DMS79 treated with DMSO at 0.1 percent for 48 hours (cell line): ENCODE data around the gene RASGRP2.
"Not testable (repeated sequence)": the region's sequence is repeated elsewhere in the genome, so short reads cannot be mapped to it uniquely, and the experiment has no call there.

ENCODE experiments used
- DNase-seq: peaks from one replicate; lab custom pipeline; 2025; lab: John Stamatoyannopoulos, UW

Gene RASGRP2

DNA sequence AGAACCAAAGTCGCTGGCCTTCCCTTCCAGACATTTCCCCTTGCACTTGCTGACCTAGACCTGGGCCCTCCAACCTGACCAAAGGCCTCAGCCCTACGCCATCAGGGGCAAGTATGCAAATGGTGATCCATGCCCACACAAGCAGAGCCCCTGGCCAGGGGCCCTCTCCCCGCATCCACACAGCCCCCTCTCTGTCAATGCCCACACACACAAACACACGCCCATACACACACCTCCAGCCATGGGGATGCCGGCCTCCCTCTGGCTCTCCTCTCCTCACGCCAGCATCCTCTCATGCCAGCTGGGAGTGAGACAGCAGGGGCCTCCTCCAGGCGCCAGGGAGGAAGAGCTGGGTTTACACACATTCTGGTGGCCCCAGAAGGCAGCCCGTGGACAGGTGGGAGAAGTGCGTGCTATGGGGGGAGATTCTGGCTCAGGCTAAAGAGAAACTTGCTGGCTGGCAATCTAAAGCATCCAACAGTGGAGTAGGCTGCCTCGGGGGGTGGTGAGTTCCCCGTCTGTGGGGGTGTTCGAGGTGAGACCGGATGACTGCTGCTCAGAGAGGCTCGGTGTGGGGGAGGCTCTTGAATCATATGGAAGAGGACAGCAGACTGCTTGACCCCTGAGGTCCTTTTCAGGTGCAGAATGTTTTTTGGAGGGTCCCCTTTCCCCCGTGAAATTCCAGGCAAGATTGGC, 25.7 kb downstream of the RASGRP2 start:
- DNase-seq = no peak

DNA sequence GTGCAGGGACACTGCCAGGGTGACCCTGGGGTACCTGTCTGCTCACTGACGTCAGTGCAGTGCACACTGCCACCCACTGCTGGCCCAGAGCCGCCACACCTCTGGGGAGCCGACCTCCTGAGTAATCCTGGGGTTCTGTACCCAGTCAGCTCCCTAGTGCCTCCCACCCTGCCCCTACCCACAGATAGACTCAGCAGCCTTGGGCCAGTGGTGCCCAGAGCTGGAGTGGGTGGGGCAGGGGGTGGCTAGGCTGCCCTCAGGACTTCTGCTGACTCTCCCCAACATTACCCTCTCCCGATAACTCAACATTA, 26.7 kb downstream of the RASGRP2 start:
- DNase-seq = no peak

DNA sequence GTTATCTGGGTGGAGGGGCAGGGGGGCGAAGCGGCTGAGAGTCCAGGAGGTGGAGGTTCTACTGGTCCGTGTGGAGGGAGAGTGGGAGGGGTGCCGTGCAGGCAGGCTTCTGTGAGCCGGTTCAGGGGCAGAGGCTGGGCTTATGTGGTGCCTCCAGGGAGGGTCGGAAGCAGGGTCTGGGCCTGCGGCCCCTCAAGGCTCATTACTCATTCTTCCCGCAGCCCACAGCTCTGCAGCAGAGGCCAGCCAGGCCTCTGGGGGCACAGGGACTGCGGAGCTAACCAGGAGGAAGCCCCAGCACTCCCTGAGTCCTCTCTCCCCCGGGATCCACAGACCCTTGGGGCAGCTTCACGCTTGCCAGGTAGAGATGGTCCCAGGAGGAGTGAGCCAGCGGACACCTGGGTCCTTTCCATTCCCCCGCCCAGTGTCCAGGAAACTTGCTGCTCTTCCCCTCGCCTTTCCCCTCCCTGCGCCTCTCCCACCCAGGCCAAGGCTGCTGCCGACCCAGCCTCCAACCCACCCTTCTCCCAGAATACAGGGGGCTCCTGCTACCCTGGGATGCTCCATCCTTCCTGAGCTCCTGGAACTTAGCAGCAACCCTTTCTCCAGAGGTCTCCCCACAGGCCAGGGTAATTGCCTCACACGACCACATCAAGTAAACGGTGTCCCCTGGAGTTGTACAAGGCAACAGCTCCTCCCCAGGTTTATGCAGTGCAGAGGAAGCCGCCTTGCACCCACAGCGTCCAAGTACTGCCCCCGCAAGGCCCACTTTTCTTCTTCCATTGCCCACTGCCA, 27.3 kb downstream of the RASGRP2 start:
- DNase-seq = no peak

DNA sequence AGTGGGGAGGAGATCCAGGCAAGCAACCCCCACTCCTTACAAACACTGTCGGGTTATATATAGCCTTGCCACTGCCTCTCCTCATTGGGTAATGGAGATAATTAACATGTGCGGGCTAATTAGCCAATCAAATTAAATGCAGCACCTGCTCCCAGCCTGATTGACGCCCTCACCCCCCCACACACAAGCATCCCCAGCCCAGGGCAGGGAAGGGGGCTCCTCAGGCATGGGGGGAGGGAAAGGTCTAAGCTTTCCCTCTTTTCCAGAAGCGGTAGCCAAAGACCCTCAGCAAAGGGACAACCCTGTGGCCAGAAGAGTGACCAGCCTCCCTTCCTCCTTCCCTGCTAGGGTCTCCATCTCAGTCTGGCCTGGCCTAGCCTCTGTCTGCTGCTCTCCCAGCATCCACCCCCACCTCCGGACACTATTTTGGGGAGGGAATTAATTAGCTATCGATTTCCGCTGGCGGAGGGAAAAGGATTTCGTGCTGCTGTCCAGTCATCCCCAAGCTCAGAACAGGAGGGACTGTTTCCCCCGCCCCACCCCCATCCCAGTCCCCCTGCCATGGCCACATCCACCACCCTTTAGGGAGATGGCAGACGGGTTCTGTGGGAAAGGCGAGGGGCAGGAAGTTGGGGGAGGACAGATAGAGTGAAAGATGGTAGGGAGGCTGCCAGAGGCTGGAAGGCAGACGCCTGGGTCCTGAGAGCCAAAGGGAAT, 28.0 kb downstream of the RASGRP2 start:
- DNase-seq = no peak

DNA sequence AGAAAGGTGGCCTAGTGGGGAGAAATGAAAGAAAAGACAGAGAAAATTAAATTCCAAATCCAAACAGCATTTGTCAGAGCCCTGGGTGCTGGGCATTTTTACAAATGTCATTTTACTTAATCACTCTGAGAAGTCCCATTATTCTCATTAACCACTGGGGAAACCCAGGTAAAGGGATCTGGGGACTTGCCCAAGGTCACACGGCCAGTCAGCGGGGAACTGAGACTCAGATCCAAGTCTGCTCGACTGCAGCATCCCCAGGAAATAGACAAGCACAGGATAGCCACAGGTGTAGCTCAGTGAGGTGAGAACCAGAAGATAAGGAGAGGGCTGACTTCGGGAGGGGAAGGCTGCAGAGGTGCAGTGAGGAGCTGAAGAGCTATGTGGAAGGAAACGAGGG, 28.8 kb downstream of the RASGRP2 start:
- DNase-seq = no peak

GRCh38 chr11:64714666-64715065, 29.3 kb downstream of the RASGRP2 start:
- DNase-seq = no peak

DNA sequence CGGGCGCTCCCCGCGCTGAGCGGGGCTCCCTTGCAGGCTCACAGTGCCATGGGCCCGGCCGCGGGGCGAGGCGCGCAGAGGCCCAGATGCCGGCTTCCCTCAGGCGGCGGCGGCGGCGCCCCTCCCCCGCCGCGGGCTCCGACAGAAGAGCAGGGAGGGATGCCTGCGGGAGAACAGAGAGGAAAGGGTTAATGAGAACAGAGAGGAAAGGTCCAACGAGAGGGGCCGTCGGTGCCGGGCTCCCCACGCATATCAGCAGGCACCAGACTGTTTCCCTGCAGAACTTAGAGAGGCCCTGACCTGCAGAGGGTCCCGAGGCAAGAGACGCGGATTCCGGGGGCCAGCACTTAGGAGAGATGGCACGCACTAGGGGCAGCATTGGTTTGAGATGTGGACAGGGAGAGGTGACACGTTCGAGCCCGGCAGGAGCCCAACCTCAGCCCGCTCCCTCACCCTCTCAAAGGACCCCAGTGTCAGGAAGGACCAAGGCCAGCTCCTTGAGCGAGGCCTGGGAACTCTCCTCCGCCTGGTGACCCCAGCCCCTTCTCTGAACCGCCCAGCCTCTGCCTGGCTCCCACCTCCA, 30.1 kb downstream of the RASGRP2 start:
- DNase-seq = no peak

- DNase-seq = peak; percentile 31
Measured at GRCh38 chr11:64713016-64713707, 30.8 kb downstream of the RASGRP2 start.

GRCh38 chr11:64712430-64713015, 31.4 kb downstream of the RASGRP2 start:
- no peak for DNase-seq

- no peak for DNase-seq
Measured at GRCh38 chr11:64711956-64712362, 32.0 kb downstream of the RASGRP2 start.

DNA sequence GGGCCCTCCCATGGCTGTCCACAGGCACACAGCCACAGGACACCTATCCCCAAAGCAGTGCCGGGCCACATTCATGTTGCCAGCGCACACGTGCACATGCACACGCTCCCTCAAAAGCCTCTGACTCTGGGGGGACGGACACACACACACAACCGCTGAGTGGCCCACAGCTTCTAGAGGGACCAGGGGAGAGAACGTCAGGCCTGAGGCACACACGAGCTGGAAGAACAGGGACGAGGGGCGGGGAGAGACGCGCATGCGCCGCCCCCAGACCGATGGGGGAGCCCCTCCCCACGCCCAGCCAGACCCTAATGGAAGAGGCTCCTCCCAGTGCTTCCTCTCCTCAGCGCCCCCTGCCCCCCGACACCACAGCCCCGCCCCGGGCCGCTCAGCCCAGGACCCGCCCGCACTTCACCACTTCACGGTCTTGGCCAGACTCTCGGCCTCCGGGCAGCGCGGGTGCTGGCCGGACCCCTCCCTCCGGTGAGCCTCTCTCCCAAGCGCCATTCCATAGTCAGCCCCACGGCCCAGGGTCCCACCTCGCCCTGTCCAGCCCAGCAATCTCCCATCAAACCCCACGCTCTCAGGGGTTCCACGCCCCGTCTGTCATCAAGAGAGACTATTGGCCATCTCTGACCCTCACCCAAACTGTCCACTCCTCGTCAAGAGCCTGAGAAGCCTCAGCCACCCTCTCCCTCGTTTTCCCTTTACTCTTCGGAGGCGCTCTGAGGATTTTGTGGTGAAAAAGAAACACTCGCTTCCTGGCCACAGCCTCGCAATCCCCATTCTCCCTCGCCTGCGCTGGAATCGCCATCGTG, 32.6 kb downstream of the RASGRP2 start:
- no peak for DNase-seq

DNA sequence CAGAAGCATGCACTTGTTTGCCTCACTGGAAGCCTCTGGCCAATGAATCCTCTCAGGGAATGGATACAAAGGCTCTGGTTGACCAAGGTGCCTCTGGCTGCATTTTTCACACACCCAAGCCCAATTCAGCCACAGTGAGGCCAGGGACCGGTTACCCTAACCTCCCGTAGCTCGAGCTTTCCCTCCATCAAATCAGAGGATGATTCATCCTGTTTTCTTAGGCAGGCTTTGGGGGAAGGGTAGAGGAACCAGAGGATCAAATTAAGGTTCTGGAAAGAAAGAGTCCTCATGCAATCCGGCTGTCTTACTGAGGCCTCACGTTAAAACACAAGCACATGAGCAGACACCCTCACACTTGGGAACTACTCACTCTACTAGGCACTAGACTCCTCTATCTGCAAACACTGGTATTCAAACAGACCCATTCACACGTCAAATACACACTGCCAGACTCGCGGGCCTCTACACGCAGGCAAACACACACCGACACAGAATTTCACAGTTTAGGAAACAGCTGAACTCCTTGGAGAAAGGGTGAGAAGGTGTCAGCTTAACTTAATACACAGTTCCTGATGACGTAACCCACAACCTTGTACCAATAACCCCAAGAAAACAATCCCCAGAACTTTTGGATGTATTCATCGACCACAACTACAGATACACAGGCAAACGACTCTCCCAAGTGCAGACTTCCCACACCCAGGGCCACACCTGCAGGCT, 33.4 kb downstream of the RASGRP2 start:
- DNase-seq = no peak

GRCh38 chr11:64705501-64705900, 38.4 kb downstream of the RASGRP2 start:
- no peak for DNase-seq

GRCh38 chr11:64703048-64703447, 40.9 kb downstream of the RASGRP2 start:
- no peak for DNase-seq

GRCh38 chr11:64701956-64702355, 42.0 kb downstream of the RASGRP2 start:
- not testable (repeated sequence) for DNase-seq

DNA sequence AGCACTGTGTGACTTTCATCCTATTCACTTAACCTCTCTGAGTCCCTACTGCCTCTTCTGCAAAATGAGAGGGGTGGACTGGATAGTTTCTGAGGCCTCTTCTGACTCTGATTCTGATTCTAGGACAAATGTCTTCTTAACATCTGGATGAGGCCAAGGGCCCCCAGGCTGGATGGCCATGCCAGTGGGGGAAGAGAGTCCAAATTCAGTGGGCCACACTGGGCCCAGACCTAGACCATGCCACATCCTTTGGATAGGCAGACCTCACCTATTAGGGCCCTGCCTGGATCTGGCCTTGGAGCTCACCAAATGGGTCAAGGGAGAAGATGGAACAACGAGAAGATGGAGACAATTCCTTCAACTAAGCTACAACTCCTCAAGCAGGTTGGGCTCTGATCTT, 45.5 kb downstream of the RASGRP2 start:
- no peak for DNase-seq

GRCh38 chr11:64697663-64698375, 46.1 kb downstream of the RASGRP2 start:
- no peak for DNase-seq

DNA sequence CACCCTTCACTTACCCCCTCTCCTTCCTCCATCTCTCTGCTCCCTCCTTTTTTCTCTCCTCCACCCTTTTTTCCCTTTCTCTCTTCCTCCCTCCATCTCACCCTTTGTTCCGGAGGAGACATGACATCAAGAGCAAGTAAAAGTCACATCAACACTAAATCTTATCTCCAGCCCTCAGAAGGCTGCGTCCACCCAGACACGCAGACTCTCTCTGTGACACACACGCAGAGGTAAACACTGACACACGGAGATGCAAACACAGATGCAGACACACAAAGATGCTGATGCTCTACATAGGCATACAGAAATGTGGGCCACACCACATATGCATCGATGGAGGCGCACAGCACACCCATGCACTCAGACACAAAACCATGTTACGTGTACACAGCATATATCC, 47.9 kb downstream of the RASGRP2 start:
- no peak for DNase-seq

DNA sequence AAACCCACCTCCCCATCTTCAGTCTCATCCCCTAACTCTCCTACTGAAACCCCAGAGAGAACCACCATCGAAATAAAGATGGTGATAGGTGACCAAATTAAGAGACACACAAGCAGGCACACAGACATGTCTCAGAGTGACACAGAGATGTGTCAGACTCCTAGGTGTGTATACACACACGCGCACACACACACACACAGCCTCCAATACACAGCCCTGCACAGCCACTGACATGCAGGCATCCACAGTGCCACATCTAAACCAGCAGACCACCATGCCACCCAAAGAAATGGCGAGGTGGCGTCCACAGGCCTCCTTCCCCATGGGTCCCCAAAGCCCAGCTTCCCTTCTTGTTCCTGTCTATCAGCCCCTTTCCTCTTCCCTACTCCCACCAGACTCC, 48.4 kb downstream of the RASGRP2 start:
- DNase-seq = no peak
